Measurements from ENCODE around the gene NRG3. TPM values are rescaled to one million over a fixed set of nuclear protein-coding genes. Genes with fewer than 3 reads are reported as not detected.

Gene NRG3
- total RNA-seq, 1 donor from 2014 or later = not detected

DNA sequence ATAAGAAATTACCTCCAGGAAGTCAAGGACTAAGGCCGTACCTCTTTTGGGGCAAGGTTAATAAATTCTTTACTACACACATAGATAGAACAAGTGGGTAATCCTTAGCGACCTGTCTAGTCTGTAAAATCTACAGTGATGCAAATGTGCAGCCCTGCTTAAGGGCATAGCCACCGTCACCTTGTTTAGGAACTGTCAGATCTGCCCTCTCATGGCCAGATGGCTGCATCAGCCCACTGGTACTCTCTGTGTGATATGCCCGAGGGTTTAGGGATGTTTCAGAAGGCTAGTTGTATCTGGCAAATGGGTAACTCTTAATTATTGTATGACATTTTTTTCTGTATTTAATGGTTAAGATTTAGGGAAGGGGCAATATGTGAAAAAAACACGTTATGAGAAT, 74.3 kb downstream of the NRG3 start:
- TF ChIP-seq, protein P1, sequence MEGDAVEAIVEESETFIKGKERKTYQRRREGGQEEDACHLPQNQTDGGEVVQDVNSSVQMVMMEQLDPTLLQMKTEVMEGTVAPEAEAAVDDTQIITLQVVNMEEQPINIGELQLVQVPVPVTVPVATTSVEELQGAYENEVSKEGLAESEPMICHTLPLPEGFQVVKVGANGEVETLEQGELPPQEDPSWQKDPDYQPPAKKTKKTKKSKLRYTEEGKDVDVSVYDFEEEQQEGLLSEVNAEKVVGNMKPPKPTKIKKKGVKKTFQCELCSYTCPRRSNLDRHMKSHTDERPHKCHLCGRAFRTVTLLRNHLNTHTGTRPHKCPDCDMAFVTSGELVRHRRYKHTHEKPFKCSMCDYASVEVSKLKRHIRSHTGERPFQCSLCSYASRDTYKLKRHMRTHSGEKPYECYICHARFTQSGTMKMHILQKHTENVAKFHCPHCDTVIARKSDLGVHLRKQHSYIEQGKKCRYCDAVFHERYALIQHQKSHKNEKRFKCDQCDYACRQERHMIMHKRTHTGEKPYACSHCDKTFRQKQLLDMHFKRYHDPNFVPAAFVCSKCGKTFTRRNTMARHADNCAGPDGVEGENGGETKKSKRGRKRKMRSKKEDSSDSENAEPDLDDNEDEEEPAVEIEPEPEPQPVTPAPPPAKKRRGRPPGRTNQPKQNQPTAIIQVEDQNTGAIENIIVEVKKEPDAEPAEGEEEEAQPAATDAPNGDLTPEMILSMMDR (IDR thresholded peaks at IDR 0.05; ENCODE audit: insufficient read depth, low read length, severe bottlenecking) = no peak
- Histone ChIP-seq H3K4me3 (ENCODE audit: low read depth, low read length) (no peak overlapping the region), H3K36me3 (ENCODE audit: control insufficient read depth, insufficient read depth, low read length) (no peaks in the 10 kb centered on the region), H3K27me3 (ENCODE audit: control insufficient read depth, insufficient read depth, low read length) (no peaks in the 10 kb centered on the region)
- FAIRE-seq = no peak
- no peak for DNase-seq (ENCODE audit: low read depth)

DNA sequence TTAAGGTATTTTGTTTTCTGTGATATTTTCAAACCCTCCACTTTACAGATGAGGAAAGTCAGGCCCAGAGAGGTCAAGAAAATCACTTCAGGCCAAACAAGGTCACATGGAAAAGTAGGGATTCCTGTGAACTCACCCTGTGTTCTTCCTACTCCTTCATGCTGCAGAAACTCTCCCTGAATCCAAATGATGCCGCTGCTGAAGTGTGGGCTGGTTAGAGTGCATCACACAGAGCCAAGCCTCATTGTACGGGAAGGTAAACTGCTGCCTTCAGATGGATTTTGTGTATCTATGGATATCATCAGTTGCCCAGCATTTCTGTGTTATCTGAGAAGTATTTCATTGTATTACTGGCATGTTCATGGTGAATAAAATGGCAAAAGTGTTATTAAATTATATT, 75.4 kb downstream of the NRG3 start:
- DNase-seq (ENCODE audit: low read depth) (no peak), FAIRE-seq (no peak)
- no peaks in the 10 kb centered on the region for H3K27me3 ChIP-seq (ENCODE audit: control insufficient read depth, insufficient read depth, low read length)
- TF ChIP-seq, protein P1 (IDR thresholded peaks at IDR 0.05; ENCODE audit: insufficient read depth, low read length, severe bottlenecking) = no peak
- H3K36me3 ChIP-seq (ENCODE audit: control insufficient read depth, insufficient read depth, low read length) = no peaks in the 10 kb centered on the region
- no peak overlapping the region for H3K4me3 ChIP-seq (ENCODE audit: low read depth, low read length)

DNA sequence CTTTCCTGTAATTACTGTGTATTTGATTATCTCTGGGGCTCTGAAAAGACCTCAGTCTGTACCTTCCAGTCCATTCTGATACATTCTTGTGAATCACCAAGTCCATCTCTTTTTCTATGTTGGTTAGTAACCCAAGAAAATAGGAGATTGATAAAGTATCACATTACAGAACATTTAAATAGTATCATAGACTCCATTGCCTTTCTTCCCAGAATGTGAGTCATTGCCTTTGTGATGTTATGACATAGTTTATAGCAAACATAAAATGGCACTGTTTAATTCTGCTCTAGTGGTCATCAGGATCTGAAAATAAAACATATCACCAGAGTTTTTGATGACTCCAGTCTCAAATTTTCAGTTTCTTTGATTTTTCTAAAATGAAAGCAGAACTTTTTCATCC, 78.4 kb downstream of the NRG3 start:
- Histone ChIP-seq H3K4me3 (ENCODE audit: low read depth, low read length) (no peak overlapping the region), H3K36me3 (ENCODE audit: control insufficient read depth, insufficient read depth, low read length) (no peaks in the 10 kb centered on the region), H3K27me3 (ENCODE audit: control insufficient read depth, insufficient read depth, low read length) (no peaks in the 10 kb centered on the region)
- DNase-seq (ENCODE audit: low read depth) (peak; percentile 4), FAIRE-seq (no peak)
- TF ChIP-seq, protein P1 (IDR thresholded peaks at IDR 0.05; ENCODE audit: insufficient read depth, low read length, severe bottlenecking) = no peak

- DNase-seq (ENCODE audit: low read depth) (no peak), FAIRE-seq (no peak)
- TF ChIP-seq, protein P1 (IDR thresholded peaks at IDR 0.05; ENCODE audit: insufficient read depth, low read length, severe bottlenecking) = no peak
- H3K36me3 ChIP-seq (ENCODE audit: control insufficient read depth, insufficient read depth, low read length) = no peaks in the 10 kb centered on the region
- no peak overlapping the region for H3K4me3 ChIP-seq (ENCODE audit: low read depth, low read length)
- H3K27me3 ChIP-seq (ENCODE audit: control insufficient read depth, insufficient read depth, low read length) = no peaks in the 10 kb centered on the region
Observed at GRCh38 chr10:81957976-81958375, 83.0 kb downstream of the NRG3 start.

DNA sequence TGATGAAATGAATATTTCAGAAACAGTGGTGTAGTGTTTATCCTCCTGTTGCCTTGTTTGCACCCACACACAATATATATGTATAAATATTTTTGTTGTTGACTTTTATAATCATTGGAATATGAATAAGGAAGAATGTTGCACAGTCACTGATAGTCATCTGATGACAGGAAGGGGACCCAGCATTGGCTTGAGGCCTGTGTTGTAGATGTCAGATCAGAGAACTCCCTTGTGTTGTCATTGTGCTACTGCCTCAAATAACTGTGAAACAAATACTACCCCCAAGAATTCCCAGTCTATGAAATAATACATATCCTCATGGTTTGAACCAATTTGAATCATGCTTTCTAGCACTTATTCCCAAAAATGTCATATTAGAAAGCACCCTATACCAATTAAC, 84.0 kb downstream of the NRG3 start:
- H3K4me3 ChIP-seq (ENCODE audit: low read depth, low read length) = no peak overlapping the region
- FAIRE-seq = no peak
- TF ChIP-seq, protein P1 (IDR thresholded peaks at IDR 0.05; ENCODE audit: insufficient read depth, low read length, severe bottlenecking) = no peak

GRCh38 chr10:81961451-81962184, 86.6 kb downstream of the NRG3 start:
- Histone ChIP-seq H3K4me3 (ENCODE audit: low read depth, low read length) (no peak overlapping the region), H3K36me3 (ENCODE audit: control insufficient read depth, insufficient read depth, low read length) (no peaks in the 10 kb centered on the region), H3K27me3 (ENCODE audit: control insufficient read depth, insufficient read depth, low read length) (no peaks in the 10 kb centered on the region)
- no peak for FAIRE-seq
- no peak for DNase-seq (ENCODE audit: low read depth)
- TF ChIP-seq, protein P1 (IDR thresholded peaks at IDR 0.05; ENCODE audit: insufficient read depth, low read length, severe bottlenecking) = no peak

More for the DNA sequence above, 84.0 kb downstream of the NRG3 start:
- no peak for DNase-seq (ENCODE audit: low read depth)
- H3K36me3 ChIP-seq (ENCODE audit: control insufficient read depth, insufficient read depth, low read length) = no peaks in the 10 kb centered on the region
- H3K27me3 ChIP-seq (ENCODE audit: control insufficient read depth, insufficient read depth, low read length) = no peaks in the 10 kb centered on the region
